HS-5 (cell line): ENCODE measurements around the gene TDRKH.
"Not testable (repeated sequence)": the region's sequence is repeated elsewhere in the genome, so short reads cannot be mapped to it uniquely, and the experiment has no call there.

Experiments
- DNase-seq: peaks from one replicate; pipeline ENCODE4 v3.0.0-alpha.2; 2012; ENCODE audit warnings: low read depth

TDRKH gene

DNA sequence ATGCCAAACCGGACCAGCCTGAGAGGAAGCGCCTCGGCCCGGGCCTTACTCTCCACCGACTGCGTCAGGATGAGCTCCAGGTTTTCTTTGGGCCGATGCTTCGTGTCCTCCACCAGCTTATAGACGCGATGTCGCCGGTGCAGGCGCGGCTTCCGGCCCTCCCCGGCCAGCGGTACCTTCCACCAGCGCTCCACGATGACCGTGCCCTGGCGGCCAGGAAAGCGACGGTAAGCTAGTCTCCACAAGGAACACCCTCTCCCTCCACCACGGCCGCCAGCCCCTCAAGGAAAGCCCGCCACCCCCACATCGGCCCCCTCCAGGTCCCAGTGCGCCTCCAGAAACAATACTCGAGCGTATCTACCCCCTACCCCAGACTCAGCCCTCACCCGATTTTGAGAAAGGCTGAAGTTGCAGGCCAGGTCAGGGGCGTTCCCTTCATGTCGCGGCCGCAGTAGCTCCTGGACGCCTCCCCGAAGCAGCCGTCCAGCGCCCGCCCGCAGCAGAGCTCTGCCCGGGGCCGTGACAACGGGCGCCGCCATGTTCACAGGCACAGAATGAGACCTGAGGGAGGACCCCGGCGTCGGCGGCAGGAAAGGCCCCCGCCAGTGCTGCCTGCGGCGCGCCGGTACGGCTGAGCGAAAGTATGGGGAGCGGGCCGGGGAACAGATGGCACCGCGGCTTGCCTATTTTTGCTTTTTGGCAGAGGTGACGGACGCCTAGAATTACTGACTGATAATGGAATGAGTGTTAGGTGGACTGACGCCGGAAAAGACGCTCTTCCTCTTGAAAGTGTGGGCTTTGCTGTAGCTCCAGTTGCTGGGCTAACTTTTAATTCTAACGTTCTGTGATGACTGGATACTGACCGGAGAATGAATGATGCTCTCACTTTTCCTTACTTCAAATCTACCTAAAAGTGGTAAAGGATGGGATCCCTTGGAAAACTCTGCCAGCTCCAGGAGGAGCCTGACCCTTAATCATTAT, 27.1 kb downstream of the TDRKH start, which contains the start of gene MRPL9:
MRPL9 (minus strand) TSS at position 556 of the 981 bp plus-strand sequence; CDS start at position 539, 17 bp downstream.
- DNase-seq, result peak; percentile 46

DNA sequence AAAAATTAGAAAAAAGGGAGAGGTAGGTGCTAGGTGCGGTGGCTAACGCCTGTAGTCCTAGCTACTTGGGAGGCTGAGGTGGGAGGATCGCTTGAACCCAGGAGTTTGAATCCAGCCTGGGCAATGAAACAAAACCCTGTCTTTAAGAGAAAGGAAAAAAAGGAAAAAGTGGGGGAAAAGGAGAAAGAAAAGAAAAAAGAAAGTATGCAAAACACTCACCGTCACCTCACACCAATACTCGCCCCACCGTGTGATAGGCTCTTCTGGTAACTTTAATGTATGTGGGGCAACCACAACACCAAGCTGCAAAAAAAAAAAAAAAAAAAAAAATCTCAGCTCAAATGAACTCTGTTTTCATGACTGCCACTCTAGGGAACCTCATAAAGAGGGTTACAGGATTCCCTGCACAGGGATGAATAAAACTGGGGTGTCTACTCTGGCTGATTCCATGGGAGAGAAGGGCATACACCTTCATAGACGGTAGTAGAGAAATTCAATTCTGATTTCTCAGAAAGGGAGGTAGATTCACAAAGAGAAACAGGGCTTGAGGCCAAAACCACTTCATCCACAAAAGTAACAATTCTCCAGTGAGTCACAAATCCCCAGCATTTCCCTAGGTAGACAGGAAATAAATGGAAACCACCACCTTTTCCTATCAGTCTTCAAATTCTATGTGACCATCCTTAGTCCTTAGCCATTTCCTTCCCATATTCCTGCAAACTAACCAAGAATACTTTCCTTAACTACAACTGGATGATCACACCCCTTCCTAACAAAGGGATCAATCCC, 29.5 kb downstream of the TDRKH start:
- DNase-seq, result no peak

DNA sequence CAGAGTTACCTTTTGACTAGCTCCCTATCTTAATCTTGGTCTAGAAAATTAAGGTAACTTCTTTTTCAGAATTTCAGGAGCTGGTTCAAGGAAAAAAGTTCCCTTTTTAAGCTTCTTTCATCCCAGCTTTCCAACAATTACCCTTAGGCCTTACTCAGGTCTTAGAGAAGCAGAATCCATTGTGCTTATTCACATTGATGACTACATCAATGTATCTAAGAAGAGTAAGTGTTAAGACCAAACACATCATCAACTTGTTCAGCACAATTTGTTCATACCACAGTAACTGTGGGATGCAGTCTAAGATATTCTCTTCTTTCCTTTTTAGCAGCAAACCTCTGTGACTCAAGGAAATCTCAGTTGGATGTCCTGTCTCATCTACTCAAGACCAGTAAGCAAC, 31.1 kb downstream of the TDRKH start:
- no peak for DNase-seq

DNA sequence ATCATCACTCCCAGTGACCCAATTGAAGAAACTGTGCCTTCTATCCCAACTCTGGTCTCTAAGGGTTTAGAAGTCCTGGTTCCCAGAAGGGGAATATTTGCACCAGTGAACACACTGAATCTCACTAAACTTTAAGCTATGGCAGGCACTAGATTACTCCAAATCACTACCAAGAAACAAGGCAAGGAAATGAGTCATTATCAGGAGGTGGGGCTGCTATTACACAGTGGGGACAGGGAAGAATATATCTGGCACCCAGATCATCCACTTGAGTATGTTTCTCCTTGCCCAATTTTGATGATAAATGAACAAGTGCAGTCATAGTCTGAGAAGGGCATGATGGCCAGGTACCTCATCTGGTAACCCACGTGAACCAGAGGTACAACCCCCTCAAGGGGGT, 34.0 kb downstream of the TDRKH start:
- DNase-seq, result no peak

DNA sequence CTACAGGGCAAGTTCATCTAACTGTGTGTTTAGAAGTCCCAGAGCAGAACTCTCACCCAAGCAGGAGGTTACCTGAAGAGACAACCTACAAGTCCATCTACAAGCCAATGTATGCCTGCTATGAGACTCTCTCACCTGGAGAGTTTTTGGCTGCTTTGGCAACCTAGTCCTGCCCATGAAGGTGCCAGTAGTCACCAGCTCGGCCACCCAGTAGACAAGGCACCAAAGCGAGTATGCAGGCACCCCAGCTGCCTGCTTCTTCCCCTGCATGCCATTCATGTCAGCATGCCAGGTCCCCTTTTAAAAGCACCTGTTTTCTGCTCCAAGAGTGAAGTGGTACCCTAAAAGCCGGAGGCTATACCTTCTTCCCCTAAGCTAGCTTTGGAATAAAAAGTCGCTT, 48.8 kb downstream of the TDRKH start:
- DNase-seq, result no peak

DNA sequence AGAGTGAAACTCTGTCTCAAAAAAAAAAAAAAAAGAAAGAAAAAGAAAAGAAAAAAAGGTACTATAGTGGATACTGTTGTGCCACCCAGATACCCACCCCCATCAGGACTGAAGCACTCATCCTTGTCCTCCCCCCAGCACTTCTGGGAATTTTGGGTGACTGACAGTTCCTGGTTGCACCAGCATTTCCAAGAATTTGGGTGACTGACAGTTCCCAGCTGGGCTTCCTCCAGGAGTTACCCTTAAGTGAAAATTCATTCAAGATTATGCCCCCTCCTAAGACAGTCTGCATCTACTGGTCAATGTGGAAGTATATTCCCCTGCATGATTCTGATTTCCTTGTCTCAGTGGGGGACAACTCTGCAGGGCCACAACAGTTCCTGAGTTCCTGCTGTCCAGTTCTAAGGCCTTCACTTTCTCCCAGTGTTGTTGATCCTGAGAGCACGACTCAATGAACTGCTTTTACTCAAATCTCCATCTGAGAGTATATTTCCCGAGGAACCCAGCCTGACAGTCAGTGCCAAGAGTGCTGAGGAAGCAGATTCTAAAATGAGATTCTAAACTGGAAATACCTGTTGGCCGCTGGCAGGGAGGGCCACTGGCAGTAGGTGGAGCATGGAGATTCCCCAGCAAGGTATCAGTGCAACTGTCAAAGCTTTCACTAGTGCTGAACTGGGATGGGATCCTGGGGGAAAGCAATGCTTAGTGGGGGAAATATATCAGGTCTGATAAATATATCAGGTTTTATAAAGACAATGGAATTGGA, 50.5 kb downstream of the TDRKH start:
- DNase-seq, result no peak

DNA sequence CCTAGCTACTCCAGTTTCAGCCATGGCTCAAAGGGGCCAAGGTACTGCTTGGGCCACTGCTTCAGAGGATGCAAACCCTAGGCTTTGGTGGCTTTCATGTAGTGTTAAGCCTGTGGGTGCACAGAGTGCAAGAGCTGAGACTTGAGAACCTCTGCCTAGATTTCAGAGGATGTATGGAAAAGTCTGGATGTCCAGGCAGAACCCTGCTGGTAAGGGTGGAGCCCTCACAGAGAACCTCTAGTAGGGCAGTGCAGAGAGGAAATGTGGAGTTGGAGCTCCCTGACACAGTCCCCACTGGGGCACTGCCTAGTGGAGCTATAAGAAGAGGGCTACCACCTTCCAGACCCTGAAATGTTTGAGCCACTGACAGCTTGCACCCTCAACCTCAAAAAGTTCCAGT, 52.8 kb downstream of the TDRKH start:
- no peak for DNase-seq

DNA sequence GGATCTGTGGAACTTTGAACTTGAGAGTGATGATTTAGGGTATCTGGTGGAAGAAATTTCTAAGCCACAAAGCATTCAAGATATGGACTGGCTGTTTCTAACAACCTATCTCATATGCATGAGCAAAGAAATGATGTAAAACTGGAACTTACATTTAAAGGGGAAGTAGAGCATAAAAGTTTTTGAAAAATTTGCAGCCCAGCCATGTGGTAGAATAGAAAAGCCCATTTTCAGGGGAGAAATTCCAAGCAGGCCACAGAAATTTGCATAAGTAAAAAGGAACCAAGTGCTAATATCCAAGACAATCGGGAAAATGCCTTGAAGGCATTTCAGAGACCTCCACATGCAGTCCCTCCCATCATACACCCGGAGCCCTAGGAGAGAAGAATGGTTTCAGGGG, 53.3 kb downstream of the TDRKH start:
- no peak for DNase-seq

DNA sequence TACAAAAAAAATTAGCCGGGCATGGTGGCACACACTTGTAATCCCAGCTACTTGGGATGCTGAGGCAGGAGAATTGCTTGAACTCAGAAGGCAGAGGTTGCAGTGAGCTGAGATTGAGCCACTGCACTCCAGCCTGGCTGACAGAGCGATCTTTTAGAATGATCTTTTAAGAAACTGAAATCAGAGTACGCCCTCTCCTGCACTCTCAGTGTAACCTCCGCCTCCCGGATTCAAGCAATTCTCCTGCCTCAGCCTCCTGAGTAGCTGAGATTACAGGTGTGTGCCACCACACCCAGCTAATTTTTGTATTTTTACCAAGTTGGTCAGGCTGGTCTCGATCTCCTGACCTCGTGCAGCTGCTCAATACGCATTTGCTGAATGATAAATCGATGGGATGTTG, 56.3 kb downstream of the TDRKH start:
- DNase-seq, result not testable (repeated sequence)

DNA sequence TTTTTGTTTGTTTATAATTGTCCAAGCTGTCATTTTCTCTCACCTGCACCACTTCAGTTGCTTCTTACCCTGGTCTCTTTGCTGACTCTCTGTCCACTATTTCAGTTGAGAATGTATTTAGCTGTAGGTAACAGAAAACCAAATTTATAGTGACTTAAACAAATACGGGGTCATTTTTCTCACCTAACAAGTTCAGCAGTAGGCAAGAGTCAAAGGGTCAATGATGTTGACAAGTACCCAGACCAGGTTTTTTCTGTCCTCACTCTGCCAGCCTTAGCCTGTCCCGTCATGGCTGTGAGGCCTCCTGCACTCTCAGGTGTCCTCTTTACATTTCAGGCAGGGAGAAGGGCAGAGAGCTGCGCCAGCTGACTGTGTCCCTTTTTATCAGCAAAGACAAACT, 57.2 kb downstream of the TDRKH start:
- DNase-seq, result no peak

DNA sequence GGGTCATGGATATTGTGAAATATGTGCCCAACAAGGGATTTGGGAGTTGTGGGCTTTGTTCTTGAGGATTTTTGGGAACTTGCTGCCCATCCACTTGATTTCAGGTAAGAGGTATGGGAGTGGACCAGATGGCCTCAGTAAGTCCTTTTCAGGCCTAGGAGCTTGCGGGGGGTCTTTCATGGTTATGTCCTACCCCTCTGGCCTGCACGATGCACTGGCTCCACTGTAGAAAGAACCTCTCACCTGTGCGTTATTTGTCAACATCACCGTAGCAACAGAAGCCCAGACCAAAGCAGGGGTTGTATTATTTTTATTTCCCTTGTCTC, 60.4 kb downstream of the TDRKH start:
- no peak for DNase-seq

DNA sequence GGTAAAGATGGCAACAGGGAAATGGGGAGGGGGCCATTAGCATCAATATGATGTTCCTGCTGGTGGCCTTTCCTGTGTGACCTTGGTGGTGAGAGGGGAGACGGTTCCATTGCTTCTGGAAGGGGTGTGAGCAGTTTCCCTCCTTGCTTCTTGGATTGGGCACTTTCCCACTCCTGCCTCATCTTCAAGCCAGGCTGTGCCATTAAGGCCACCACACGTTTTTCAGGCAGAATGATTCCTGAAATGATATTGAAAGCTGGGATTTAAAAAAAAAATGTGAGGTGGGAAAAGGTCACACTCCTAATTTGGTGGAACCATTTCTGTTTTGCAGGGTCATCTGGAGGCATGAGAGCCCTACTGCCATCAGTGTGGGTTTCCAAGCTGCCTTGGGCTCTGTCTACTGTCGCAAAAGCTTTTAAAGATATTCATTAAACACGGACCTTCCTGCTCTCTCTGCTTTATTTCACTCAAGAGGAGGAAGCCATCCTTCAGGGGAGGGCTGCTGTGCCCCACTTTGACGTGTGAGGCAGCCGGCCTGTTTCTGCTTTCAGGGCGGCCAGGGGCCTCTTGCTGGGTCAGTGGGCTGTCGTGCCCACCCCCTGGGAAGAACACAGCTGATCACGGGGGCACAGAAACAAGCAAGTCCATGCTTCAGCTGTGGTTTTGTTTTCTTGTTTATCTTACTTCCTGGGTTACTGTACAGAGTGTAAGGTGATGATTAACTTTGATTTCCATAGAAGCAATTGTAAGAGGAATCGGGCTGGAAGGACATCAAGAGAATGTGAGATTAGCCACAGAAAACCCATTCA, 60.9 kb downstream of the TDRKH start:
- no peak for DNase-seq

DNA sequence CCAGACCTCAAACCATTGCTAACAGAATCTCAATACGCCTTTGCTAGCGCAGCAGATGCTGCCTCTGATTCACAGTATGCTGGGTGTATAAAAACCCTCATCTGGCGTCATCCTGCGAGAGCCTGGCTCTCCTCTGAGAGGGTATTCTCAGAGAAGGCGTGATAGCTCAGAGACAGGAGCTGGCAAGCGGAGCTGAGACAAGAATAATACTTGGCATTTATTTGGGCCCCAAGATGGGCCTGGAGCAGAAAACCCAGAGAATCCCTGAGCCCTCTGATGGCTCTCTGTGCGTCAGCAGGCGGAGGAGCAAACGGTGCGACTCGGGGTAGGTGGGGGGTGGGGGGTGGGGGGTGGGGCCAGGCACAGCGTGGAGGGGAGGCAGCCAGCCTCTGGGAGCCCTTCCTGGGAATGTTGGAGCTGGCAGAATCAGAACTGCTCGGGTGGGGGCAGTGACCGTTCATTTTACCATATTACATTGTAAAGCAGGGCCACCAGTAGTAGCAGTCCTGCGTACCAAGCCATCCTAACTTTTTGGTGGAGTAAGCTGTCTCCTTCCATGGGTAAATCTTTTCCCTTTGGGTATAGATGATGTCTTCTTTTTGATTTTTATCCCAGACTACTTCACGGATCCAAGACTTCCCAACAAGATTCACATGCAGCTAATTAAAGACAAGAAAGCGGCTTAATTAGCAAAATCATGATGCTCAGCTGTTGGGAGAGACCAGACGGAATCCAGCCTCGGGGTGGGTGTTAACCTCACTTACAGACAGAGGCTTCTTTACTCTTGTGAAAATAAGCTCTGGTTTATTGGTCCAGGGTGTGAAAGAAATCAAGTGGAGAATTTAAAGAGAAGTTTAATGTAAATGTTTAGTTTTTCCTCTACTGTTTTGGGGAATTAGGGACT, 61.9 kb downstream of the TDRKH start:
- DNase-seq, result no peak

DNA sequence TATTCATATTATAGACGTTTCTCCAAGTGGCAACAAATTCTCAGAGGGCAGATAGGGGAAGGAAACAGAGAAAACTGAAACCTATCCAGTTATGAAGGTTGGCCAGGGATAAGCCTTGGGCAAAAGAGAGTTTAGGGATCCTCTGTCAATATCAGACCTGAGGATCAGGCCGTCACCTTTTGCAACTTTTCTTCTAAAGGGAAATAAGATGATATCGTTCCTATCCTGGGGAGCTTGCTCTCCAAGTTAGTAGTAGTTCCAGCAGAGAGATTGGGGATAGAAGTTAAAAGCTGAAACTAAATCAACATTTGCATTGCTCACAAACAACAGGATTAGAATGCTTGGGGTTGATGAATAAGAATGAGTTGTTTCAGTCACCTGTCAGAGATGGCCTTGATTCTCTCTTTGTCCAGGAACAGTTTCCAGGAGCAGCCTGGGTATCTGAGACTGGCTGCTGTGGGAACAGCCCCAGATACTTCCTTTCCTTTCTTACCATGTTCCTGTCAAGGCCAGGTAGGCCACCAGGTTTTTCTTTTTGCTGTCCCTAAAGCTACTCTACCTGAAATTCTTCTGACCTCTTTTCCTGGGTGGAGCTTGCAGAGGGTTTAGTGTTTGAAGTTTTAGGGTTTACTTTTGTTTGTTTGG, 66.5 kb downstream of the TDRKH start:
- DNase-seq, result no peak
